HUES6 (cell line): ENCODE results near the gene PLAC1.

Experiments used
- H3K27ac ChIP-seq: 2 replicates; pipeline ENCODE4 v1.7.0; 2013; ENCODE audit warnings: low read depth, mild to moderate bottlenecking, low read length, inconsistent platforms
- H3K27me3 ChIP-seq: 2 replicates; pipeline ENCODE4 v1.6.1; 2013; ENCODE audit warnings: low read length; ENCODE audit not compliant: control insufficient read depth, insufficient read depth
- H3K36me3 ChIP-seq: 2 replicates; pipeline ENCODE4 v1.6.1; 2013; ENCODE audit warnings: low read length; ENCODE audit not compliant: control insufficient read depth, insufficient read depth
- H3K4me1 ChIP-seq: 2 replicates; pipeline ENCODE4 v1.6.1; 2013; ENCODE audit warnings: low read length; ENCODE audit not compliant: control insufficient read depth, insufficient read depth
- H3K4me3 ChIP-seq: 2 replicates; pipeline ENCODE4 v1.5.1; 2013; ENCODE audit warnings: low read depth, low read length
- H3K9ac ChIP-seq: one replicate; pipeline ENCODE4 v1.6.1; 2013; ENCODE audit warnings: mild to moderate bottlenecking, low read length
- H3K9me3 ChIP-seq: 2 replicates; pipeline ENCODE4 v1.6.1; 2013; ENCODE audit warnings: low read depth, low read length; ENCODE audit not compliant: control insufficient read depth, insufficient read depth

PLAC1 gene

GRCh38 chrX:134631426-134632346 is 26.6 kb downstream of the PLAC1 start:
- Histone ChIP-seq H3K27ac (no peak overlapping the region), H3K36me3 (no peaks in the 10 kb centered on the region), H3K4me1 (no peaks in the 10 kb centered on the region; the same call in 1 of the 2 replicates), H3K27me3 (peaks cover 7% of the 10 kb centered on the region; the same call in 1 of the 2 replicates), H3K4me3 (no peak overlapping the region), H3K9ac (no peak overlapping the region), H3K9me3 (no peaks in the 10 kb centered on the region)

GRCh38 chrX:134628663-134629062 is 29.6 kb downstream of the PLAC1 start:
- H3K4me3 ChIP-seq: no peak overlapping the region
- peaks cover 10% of the 10 kb centered on the region; the same call in 1 of the 2 replicates for H3K27me3 ChIP-seq
- H3K9ac ChIP-seq: no peak overlapping the region
- no peaks in the 10 kb centered on the region for H3K9me3 ChIP-seq
- H3K27ac ChIP-seq: no peak overlapping the region
- H3K4me1 ChIP-seq: no peaks in the 10 kb centered on the region; the same call in 1 of the 2 replicates
- no peaks in the 10 kb centered on the region for H3K36me3 ChIP-seq

- Histone ChIP-seq H3K27me3 (peaks cover 6% of the 10 kb centered on the region; the same call in 1 of the 2 replicates), H3K4me1 (peaks cover 22% of the 10 kb centered on the region), H3K4me3 (no peak overlapping the region), H3K9ac (no peak overlapping the region), H3K27ac (no peak overlapping the region), H3K9me3 (no peaks in the 10 kb centered on the region), H3K36me3 (no peaks in the 10 kb centered on the region)
These were observed 31.8 kb downstream of the PLAC1 start for GRCh38 chrX:134626434-134626833.

GRCh38 chrX:134625315-134625718 is 33.0 kb downstream of the PLAC1 start:
- H3K36me3 ChIP-seq: no peaks in the 10 kb centered on the region

GRCh38 chrX:134624046-134624430 is 34.2 kb downstream of the PLAC1 start:
- H3K9ac ChIP-seq: no peak overlapping the region
- peaks cover 23% of the 10 kb centered on the region for H3K4me1 ChIP-seq
- H3K27me3 ChIP-seq: peaks cover 6% of the 10 kb centered on the region; the same call in 1 of the 2 replicates
- no peaks in the 10 kb centered on the region for H3K36me3 ChIP-seq
- no peak overlapping the region for H3K27ac ChIP-seq
- H3K4me3 ChIP-seq: no peak overlapping the region
- no peaks in the 10 kb centered on the region for H3K9me3 ChIP-seq

More at GRCh38 chrX:134625315-134625718, 33.0 kb downstream of the PLAC1 start:
- Histone ChIP-seq H3K4me3 (no peak overlapping the region), H3K4me1 (peaks cover 23% of the 10 kb centered on the region), H3K9me3 (no peaks in the 10 kb centered on the region), H3K27me3 (peaks cover 6% of the 10 kb centered on the region; the same call in 1 of the 2 replicates), H3K27ac (no peak overlapping the region), H3K9ac (no peak overlapping the region)

- no peak overlapping the region for H3K9ac ChIP-seq
- H3K36me3 ChIP-seq: no peaks in the 10 kb centered on the region
- H3K4me1 ChIP-seq: peaks cover 23% of the 10 kb centered on the region
- H3K4me3 ChIP-seq: no peak overlapping the region
- peaks cover 6% of the 10 kb centered on the region; the same call in 1 of the 2 replicates for H3K27me3 ChIP-seq
- H3K9me3 ChIP-seq: no peaks in the 10 kb centered on the region
- no peak overlapping the region for H3K27ac ChIP-seq
These were observed 34.8 kb downstream of the PLAC1 start for GRCh38 chrX:134623293-134624045.

GRCh38 chrX:134622813-134623185 is 35.5 kb downstream of the PLAC1 start:
- no peaks in the 10 kb centered on the region for H3K9me3 ChIP-seq
- peaks cover 23% of the 10 kb centered on the region for H3K4me1 ChIP-seq
- peak overlapping the region; percentile 71; the same call in 1 of the 2 replicates for H3K27ac ChIP-seq
- H3K27me3 ChIP-seq: peaks cover 5% of the 10 kb centered on the region; the same call in 1 of the 2 replicates
- H3K9ac ChIP-seq: peak overlapping the region; percentile 21
- H3K4me3 ChIP-seq: no peak overlapping the region
- H3K36me3 ChIP-seq: no peaks in the 10 kb centered on the region

- H3K4me1 ChIP-seq: peaks cover 23% of the 10 kb centered on the region
- H3K36me3 ChIP-seq: no peaks in the 10 kb centered on the region
- peak overlapping the region; percentile 31 for H3K9ac ChIP-seq
- H3K27ac ChIP-seq: peak overlapping the region; percentile 78; the same call in 1 of the 2 replicates
- no peak overlapping the region for H3K4me3 ChIP-seq
- H3K9me3 ChIP-seq: no peaks in the 10 kb centered on the region
- H3K27me3 ChIP-seq: peaks cover 6% of the 10 kb centered on the region; the same call in 1 of the 2 replicates
These were observed 36.0 kb downstream of the PLAC1 start for GRCh38 chrX:134622056-134622812.

GRCh38 chrX:134619838-134620237 is 38.4 kb downstream of the PLAC1 start:
- Histone ChIP-seq H3K4me1 (peaks cover 23% of the 10 kb centered on the region), H3K9ac (no peak overlapping the region), H3K4me3 (no peak overlapping the region), H3K27ac (no peak overlapping the region), H3K9me3 (no peaks in the 10 kb centered on the region), H3K27me3 (peaks cover 3% of the 10 kb centered on the region; the same call in 1 of the 2 replicates), H3K36me3 (no peaks in the 10 kb centered on the region)

- Histone ChIP-seq H3K4me3 (no peak overlapping the region), H3K9ac (no peak overlapping the region), H3K27me3 (0 out of 2 replicates have a peak, but pooled peaks cover 3% of the 10 kb centered on the region), H3K36me3 (no peaks in the 10 kb centered on the region), H3K9me3 (no peaks in the 10 kb centered on the region), H3K27ac (no peak overlapping the region), H3K4me1 (no peaks in the 10 kb centered on the region)
These were observed 44.9 kb downstream of the PLAC1 start for GRCh38 chrX:134613396-134613795.
